Erythroblast (primary cell): ENCODE measurements around the gene XCL1.

Source experiments
- GATA1 ChIP-seq: IDR thresholded peaks from 2 replicates; pipeline ENCODE4 v1.6.1; 2011; ENCODE audit warnings: low read depth, mild to moderate bottlenecking, control low read depth, low read length, moderate library complexity
- POLR2A ChIP-seq: IDR thresholded peaks from 2 replicates; pipeline ENCODE4 v1.6.1; 2011; ENCODE audit warnings: mild to moderate bottlenecking, low read length

DNA sequence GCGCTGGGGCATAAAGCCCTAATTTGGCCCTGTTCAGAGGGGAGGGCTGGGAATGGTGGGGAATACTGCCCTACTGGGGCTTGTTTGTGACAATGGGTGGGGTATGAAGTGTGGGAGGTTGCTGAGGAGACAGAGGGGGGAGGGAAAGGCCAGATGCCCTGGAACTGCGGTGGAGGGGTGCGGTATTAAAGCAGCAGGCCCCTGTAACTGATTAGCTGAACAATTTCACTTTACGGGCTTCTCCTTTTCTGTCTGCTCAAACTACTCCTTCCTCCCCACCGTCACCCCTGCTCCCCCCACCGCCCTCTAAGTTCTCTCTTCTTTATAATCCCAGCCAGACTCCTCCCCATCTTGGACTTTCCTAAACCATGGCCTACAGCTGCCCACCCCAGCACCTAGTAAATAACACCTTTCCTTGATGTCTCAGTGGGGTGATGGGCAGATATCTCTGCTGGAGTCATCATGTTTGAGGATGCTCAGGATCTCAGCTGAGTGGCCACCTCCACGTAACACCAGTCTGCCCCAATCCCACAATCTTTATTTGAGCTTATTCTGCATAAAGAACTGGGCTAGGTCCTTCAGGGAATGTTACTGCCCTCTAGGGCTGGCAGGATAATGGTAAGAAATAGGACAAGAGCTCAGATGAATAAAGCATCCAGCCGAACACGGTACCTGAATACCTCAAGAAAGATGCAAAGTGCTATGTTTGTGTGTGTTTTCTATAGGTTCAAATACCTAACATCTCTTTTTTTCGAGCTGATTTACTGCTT, 33.5 kb downstream of the XCL1 start:
- TF ChIP-seq POLR2A (no peak), GATA1 (no peak)
